Measurements from ENCODE around the gene FAM81A.
"Not testable (repeated sequence)": the region's sequence is repeated elsewhere in the genome, so short reads cannot be mapped to it uniquely, and the experiment has no call there.

Gene FAM81A

DNA sequence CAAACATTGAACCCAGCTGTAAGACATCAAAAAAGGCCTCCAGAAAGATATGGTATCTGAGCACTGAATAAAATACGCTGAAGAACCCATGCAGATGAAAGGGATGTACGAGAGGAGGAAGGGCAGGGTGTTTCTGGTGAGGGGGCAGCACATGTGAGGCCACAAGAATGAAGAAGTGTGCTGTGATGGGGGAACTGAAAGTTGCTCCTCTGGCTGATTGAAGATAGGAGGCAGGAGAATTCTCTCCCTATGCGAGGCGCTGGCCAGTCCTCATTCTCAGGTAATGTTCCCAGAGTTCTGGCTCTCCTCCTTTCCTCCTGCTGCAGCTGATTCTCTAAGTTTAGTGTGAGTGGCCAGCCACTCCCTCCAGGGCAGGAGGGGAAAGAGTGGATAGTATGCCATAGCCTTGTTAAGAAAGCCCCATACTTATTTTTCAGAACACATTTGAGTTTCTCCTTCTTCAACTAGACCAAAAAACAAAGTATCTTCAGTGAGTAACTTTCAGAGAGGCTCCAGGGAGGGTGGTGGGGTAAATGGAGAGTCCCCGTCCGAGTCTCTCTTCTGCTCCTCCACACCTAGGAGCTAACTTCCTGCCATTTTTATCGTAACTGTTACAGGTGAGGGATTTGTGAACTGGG lies 38.4 kb upstream of the FAM81A start:
- no peak overlapping the region for H3K4me3 ChIP-seq (ENCODE audit: low read depth, low read length)
- TF ChIP-seq, protein P1, sequence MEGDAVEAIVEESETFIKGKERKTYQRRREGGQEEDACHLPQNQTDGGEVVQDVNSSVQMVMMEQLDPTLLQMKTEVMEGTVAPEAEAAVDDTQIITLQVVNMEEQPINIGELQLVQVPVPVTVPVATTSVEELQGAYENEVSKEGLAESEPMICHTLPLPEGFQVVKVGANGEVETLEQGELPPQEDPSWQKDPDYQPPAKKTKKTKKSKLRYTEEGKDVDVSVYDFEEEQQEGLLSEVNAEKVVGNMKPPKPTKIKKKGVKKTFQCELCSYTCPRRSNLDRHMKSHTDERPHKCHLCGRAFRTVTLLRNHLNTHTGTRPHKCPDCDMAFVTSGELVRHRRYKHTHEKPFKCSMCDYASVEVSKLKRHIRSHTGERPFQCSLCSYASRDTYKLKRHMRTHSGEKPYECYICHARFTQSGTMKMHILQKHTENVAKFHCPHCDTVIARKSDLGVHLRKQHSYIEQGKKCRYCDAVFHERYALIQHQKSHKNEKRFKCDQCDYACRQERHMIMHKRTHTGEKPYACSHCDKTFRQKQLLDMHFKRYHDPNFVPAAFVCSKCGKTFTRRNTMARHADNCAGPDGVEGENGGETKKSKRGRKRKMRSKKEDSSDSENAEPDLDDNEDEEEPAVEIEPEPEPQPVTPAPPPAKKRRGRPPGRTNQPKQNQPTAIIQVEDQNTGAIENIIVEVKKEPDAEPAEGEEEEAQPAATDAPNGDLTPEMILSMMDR (IDR thresholded peaks at IDR 0.05; ENCODE audit: low read depth, low read length), result no peak

- no peak overlapping the region for H3K4me3 ChIP-seq (ENCODE audit: low read depth, low read length)
- TF ChIP-seq, protein P1 (IDR thresholded peaks at IDR 0.05; ENCODE audit: low read depth, low read length), result no peak
These were observed 37.7 kb upstream of the FAM81A start for GRCh38 chr15:59400103-59400813.

- not testable (repeated sequence) for H3K4me3 ChIP-seq (ENCODE audit: low read depth, low read length)
These were observed 36.7 kb upstream of the FAM81A start for GRCh38 chr15:59401051-59401823.

DNA sequence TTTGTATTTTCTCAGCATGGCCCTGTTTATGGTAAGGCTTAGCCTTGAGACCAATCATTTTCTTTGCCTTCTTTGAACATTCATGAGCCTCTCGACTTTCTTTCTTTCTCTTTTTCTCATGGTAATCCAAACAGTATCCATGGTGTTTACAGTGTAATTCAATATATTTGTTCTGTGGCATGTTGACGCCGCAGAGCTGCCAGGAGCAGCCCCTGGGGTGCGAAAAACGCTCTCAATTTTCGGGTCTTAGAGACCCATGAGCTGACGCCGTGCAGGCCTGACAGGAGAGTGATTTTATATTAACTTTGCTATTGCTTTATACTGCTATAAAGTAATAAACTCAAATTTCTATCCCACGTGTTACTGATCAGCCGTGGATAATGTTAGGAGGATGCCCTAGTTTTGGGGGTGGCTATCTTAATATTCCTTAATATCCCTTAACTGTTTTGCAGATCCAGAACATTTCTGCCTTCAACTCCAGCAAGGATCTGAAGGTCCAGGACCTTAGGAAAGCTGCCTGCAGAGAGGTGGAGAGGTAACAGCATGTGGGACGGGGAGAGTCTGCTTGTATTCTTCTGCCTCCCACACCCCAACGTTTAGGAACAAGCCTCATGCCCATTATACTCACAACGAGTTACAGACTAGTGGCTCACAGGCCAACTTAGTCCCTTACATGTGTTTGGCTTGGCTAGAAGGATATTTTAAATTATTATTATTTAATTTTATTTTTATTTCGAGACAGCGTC lies 36.0 kb upstream of the FAM81A start:
- TF ChIP-seq, protein P1 (IDR thresholded peaks at IDR 0.05; ENCODE audit: low read depth, low read length), result no peak
- no peak overlapping the region for H3K4me3 ChIP-seq (ENCODE audit: low read depth, low read length)

DNA sequence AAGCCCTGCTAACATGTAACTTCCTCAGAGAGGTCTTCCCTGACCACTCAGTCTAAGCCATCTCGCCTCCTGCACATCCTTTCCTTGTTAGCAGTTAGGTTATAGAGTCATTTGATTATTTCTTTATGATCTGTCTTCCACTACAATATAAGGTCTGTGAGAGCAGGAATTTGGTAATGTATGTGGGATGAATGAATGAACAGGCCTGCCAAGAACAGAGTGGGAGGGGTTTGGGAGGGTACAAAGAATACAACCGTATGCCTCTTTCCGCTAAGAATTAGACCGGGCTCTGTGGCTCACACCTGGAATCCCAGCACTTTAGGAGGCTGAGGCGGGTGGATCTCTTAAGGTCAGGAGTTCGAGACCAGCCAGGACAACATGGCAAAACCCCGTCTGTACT lies 32.9 kb upstream of the FAM81A start:
- TF ChIP-seq, protein P1 (IDR thresholded peaks at IDR 0.05; ENCODE audit: low read depth, low read length), result no peak
- H3K4me3 ChIP-seq (ENCODE audit: low read depth, low read length), result no peak overlapping the region

DNA sequence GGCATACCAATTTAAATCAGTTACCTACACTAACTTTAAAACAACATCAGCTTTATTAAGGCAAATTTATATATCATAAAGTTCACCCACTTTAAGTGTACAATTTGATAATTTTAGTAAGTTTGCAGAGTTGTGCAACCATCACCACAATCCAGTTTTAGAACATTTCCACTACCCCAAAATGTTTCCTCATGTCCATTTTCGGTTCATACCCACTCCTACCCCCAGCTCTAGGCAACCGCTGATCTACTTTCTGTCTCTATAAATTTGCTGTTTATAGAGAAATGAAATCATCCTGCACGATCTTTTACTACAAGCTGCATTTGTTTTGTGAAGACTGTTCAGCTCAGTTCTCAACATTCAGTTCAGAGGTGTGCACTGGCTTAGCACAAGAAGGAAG lies 31.5 kb upstream of the FAM81A start:
- TF ChIP-seq, protein P1 (IDR thresholded peaks at IDR 0.05; ENCODE audit: low read depth, low read length), result no peak
- H3K4me3 ChIP-seq (ENCODE audit: low read depth, low read length), result no peak overlapping the region

DNA sequence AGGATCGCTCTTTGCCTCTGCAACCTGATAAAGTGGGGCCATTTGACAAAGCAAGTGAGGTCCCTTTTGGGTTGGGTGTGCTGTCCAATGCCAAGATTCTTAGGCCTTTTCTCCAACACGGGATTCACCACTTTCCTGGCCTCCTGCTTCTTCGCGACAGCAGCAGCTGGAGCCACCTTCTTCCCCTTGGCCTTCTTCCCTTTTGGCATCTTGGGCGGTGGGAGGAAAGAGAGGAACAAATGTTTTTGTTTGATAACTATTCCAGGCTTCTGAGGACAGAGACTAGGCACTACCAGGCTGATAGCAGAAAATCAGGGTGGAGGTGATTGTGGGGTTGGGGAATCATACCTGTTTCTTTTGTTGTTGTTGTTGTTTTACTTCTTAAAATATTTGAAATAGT lies 30.0 kb upstream of the FAM81A start:
- TF ChIP-seq, protein P1 (IDR thresholded peaks at IDR 0.05; ENCODE audit: low read depth, low read length), result no peak
- H3K4me3 ChIP-seq (ENCODE audit: low read depth, low read length), result no peak overlapping the region

All from WI38 (cell line).